Stimulated activated effector memory CD8-positive, alpha-beta T cell treated with anti-CD3 and anti-CD28 coated beads, Interleukin-12 subunit alpha, Interleukin-12 subunit beta, amount 100 ng/mL, for 72 hours (primary cell): ENCODE measurements around the gene TGFBRAP1.

Experiments used
- ATAC-seq: fragments of 150-1000 bp; cut with Tn5 transposase; 2 replicates; pipeline ENCODE4 v1.10.0; 2021
- DNase-seq, 2 donors: peaks; one replicate each; pipeline ENCODE4 v3.0.0; 2021 to 2022; ENCODE audit warnings: low spot score in 2 of 2
- H3K27ac Mint-ChIP-seq: one replicate; pipeline ENCODE4 v1.8.0; 2022; ENCODE audit warnings: mild to moderate bottlenecking, mixed read lengths
- H3K36me3 Mint-ChIP-seq: one replicate; pipeline ENCODE4 v1.8.0; 2022; ENCODE audit warnings: mild to moderate bottlenecking, mixed read lengths
- H3K4me1 Mint-ChIP-seq: one replicate; pipeline ENCODE4 v1.8.0; 2022; ENCODE audit warnings: mixed read lengths
- H3K4me3 Mint-ChIP-seq: one replicate; pipeline ENCODE4 v1.8.0; 2022; ENCODE audit warnings: mild to moderate bottlenecking, mixed read lengths
- H3K9me3 Mint-ChIP-seq: one replicate; pipeline ENCODE4 v1.8.0; 2022; ENCODE audit warnings: mixed read lengths

TGFBRAP1 gene

GRCh38 chr2:105329561-105330495, at the start of gene TGFBRAP1:
Gene TGFBRAP1 (minus strand): TSS chr2:105329735. CDS start chr2:105308301, 21,434 bp downstream.
- Mint-ChIP-seq H3K9me3 (no peaks in the 10 kb centered on the region), H3K36me3 (peaks cover 19% of the 10 kb centered on the region), H3K27ac (peak within 1 kb of the TSS; percentile 91), H3K4me3 (peak within 1 kb of the TSS; percentile 79), H3K4me1 (peaks cover 41% of the 10 kb centered on the region)
- ATAC-seq = peak; percentile 91
- peak; percentile 58 to 76 for DNase-seq

- H3K4me1 Mint-ChIP-seq = peaks cover 13% of the 10 kb centered on the region
- H3K4me3 Mint-ChIP-seq = no peak overlapping the region
These were observed 49.4 kb upstream of the TGFBRAP1 start for GRCh38 chr2:105378921-105379383.

GRCh38 chr2:105378276-105378840, 48.8 kb upstream of the TGFBRAP1 start:
- DNase-seq (no peak), ATAC-seq (no peak)
- H3K27ac Mint-ChIP-seq = no peak overlapping the region
- peaks cover 19% of the 10 kb centered on the region for H3K4me1 Mint-ChIP-seq
- H3K4me3 Mint-ChIP-seq = no peak overlapping the region
- H3K36me3 Mint-ChIP-seq = no peaks in the 10 kb centered on the region
- no peaks in the 10 kb centered on the region for H3K9me3 Mint-ChIP-seq

More at GRCh38 chr2:105378921-105379383, 49.4 kb upstream of the TGFBRAP1 start:
- ATAC-seq (no peak), DNase-seq (no peak)
- no peak overlapping the region for H3K27ac Mint-ChIP-seq
- H3K9me3 Mint-ChIP-seq = no peaks in the 10 kb centered on the region
- no peaks in the 10 kb centered on the region for H3K36me3 Mint-ChIP-seq

DNA sequence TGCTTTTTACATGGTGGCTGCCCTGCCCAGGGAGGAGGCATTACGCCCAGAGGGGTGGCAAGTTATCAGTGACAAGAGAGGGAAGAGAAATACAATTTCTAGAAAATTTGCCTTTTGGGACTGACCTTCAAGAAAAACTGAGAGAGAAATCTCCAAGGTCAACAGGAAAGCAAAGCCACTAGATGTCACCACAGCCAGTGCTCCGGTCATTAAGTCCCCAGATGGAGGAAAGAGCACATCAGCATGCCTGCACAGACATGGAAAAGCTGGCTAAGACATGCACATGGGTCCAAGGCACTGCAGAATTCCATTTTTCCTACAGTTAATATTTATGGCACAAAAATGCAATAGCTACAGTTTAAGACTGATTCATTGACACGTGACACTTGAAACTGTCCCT, 48.3 kb upstream of the TGFBRAP1 start:
- Mint-ChIP-seq H3K4me3 (no peak overlapping the region), H3K36me3 (no peaks in the 10 kb centered on the region), H3K9me3 (no peaks in the 10 kb centered on the region), H3K27ac (no peak overlapping the region), H3K4me1 (peaks cover 23% of the 10 kb centered on the region)
- DNase-seq (no peak), ATAC-seq (no peak)

GRCh38 chr2:105376789-105377240, 47.3 kb upstream of the TGFBRAP1 start:
- peaks cover 26% of the 10 kb centered on the region for H3K4me1 Mint-ChIP-seq
- H3K36me3 Mint-ChIP-seq = no peaks in the 10 kb centered on the region
- H3K4me3 Mint-ChIP-seq = no peak overlapping the region
- DNase-seq = no peak
- no peaks in the 10 kb centered on the region for H3K9me3 Mint-ChIP-seq
- no peak for ATAC-seq
- no peak overlapping the region for H3K27ac Mint-ChIP-seq

GRCh38 chr2:105376010-105376409, 46.5 kb upstream of the TGFBRAP1 start:
- no peak for ATAC-seq
- peaks cover 26% of the 10 kb centered on the region for H3K4me1 Mint-ChIP-seq
- no peak overlapping the region for H3K27ac Mint-ChIP-seq
- no peak overlapping the region for H3K4me3 Mint-ChIP-seq
- no peaks in the 10 kb centered on the region for H3K36me3 Mint-ChIP-seq
- DNase-seq = no peak
- H3K9me3 Mint-ChIP-seq = no peaks in the 10 kb centered on the region

DNA sequence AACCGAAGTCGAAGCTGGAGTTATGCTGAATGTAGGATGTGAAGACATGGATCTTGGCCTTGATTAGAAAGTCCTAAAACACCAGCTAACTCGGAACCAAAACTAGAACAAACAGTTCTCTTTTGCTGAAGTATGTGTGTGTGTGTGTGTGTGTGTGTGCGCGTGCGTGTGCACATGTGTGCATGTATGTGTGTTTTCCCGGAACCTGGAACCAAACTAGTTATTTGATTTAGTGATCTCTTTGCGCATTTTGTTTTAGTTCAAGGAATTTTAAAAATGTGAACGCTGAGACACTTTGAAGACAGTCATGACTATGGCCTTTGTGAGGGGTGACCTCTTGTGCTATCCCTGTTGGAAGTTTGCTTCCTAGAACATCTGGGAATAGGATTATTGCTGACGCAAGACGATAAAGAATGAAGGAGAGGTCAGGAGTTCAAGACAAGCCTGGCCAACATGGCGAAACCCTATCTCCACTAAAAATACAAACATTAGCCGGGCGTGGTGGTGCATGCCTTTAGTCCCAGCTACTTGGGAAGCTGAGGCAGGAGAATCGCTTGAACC, 45.5 kb upstream of the TGFBRAP1 start:
- Mint-ChIP-seq H3K27ac (peak overlapping the region; percentile 90), H3K4me3 (no peak overlapping the region)
- DNase-seq = no peak

DNA sequence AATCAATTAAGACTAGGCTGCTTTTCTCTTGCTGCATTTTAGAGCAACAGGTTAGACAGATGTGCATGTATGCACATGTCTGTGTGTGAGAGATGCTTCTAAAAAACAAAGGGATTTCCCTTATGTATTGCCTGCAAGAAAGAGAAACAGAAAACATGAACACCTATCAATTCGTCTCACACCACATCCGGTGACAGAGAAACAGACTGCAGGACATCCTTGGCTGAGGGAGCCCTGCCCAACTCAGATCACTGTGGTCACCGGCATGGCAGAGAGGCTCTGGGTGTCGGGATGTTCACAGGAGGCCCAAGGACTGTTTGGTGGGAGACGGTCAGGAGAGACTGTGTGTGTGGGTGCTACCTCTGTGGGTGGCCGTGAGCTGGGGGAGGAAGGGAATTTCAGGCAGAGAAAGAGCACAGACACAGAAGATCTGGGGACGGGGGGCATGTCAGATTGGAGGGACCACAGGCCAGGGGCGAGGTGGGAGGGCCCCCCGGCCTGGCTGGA, 44.4 kb upstream of the TGFBRAP1 start:
- Mint-ChIP-seq H3K36me3 (no peaks in the 10 kb centered on the region), H3K4me3 (peak overlapping the region; percentile 72), H3K4me1 (peaks cover 36% of the 10 kb centered on the region), H3K27ac (peak overlapping the region; percentile 90), H3K9me3 (no peaks in the 10 kb centered on the region)
- DNase-seq (peak in 1 of 2 donors; percentile 64), ATAC-seq (peak; percentile 73)

More for the DNA sequence above, 45.5 kb upstream of the TGFBRAP1 start:
- no peaks in the 10 kb centered on the region for H3K9me3 Mint-ChIP-seq
- no peaks in the 10 kb centered on the region for H3K36me3 Mint-ChIP-seq
- no peak for ATAC-seq
- peaks cover 29% of the 10 kb centered on the region for H3K4me1 Mint-ChIP-seq

- Mint-ChIP-seq H3K36me3 (no peaks in the 10 kb centered on the region), H3K4me1 (peaks cover 36% of the 10 kb centered on the region), H3K27ac (peak overlapping the region; percentile 90), H3K9me3 (no peaks in the 10 kb centered on the region), H3K4me3 (peak overlapping the region; percentile 72)
- DNase-seq (no peak), ATAC-seq (no peak)
These were observed 43.8 kb upstream of the TGFBRAP1 start for GRCh38 chr2:105373344-105373781.

GRCh38 chr2:105371810-105372209, 42.3 kb upstream of the TGFBRAP1 start:
- no peak for DNase-seq
- no peak for ATAC-seq
- Mint-ChIP-seq H3K9me3 (no peaks in the 10 kb centered on the region), H3K27ac (no peak overlapping the region), H3K4me3 (no peak overlapping the region), H3K36me3 (no peaks in the 10 kb centered on the region), H3K4me1 (peaks cover 36% of the 10 kb centered on the region)

- DNase-seq (no peak), ATAC-seq (no peak)
- Mint-ChIP-seq H3K36me3 (no peaks in the 10 kb centered on the region), H3K4me1 (peaks cover 36% of the 10 kb centered on the region), H3K27ac (no peak overlapping the region), H3K4me3 (no peak overlapping the region), H3K9me3 (no peaks in the 10 kb centered on the region)
These were observed 41.6 kb upstream of the TGFBRAP1 start for GRCh38 chr2:105371156-105371555.

DNA sequence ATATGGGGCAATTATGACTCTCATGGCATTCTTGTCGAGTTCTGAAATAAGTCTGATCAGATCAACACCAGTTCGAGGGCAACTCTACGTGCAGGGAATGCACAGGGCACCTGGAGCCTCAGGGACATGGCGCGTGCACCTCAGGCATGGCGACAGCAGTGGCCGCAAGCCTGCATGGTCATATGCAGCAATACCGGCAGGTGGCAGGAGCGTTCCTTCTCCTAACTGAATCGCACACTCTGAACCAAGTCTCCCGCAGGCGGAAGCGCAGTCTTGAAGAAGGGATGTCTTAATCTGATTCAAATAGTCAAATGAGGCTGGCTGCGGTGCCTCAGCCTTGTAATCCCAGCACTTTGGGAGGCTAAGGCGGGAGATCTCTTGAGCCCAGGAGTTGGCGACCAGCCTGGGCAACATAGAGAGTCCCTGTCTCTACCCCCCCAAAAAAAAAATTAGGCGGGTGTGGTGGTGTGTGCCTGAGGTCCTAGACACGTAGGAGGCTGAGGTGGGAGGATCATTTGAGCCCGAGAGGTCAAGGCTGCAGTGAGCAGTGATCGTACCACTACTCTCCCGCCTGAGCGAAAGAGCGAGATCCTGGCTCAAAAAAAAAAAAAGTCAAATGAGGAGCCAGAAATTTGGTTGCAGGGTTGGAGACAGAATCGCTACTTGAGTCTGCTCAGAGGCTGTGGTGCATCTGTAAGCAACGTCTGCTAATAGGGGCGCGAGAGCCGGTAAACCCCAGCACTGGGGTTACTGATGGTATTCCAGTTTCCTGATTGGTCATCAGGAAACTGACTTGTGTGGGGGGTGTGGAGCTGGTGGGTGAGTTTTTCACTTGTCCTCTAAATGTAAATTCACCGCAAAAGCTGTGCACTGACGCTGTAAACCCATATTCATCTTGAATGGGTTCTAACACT, 40.5 kb upstream of the TGFBRAP1 start:
- Mint-ChIP-seq H3K9me3 (no peaks in the 10 kb centered on the region), H3K27ac (peak overlapping the region; percentile 77), H3K4me3 (peak overlapping the region; percentile 60), H3K4me1 (peaks cover 34% of the 10 kb centered on the region), H3K36me3 (no peaks in the 10 kb centered on the region)
- ATAC-seq (peak; percentile 93), DNase-seq (peak; percentile 70 to 91)

DNA sequence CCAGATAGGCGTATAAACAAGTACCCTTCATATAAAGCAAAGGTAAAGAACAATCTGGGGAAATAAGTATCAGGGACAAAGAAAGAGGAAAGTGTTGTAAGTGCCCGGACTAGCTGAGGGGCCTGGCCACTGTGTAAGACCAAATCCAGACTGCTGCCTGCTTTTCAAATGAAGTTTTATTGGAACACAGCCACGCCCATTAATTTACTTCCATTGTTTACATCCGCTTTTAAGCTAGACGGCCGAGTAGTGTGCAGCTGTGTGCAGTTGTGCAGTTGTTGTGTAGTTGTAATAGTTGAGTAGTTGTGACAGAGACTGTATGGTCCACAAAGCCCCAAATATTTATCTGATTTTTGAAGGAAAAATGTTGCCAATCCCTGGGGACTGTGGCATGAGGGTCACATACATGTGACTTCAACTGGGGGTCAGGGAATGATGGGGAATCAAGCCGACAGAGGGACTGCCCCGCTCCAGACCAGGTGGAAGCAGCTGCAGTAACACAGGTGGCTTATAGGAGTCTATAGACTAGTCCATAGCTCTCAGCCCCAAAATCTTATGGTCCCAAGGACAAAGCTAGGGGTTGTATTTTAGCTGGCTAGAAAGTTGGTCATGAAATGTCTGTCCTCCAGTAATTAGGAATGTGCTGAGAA, 39.3 kb upstream of the TGFBRAP1 start:
- Mint-ChIP-seq H3K9me3 (no peaks in the 10 kb centered on the region), H3K36me3 (no peaks in the 10 kb centered on the region), H3K27ac (no peak overlapping the region), H3K4me3 (no peak overlapping the region), H3K4me1 (peaks cover 23% of the 10 kb centered on the region)
- ATAC-seq = no peak
- no peak for DNase-seq

DNA sequence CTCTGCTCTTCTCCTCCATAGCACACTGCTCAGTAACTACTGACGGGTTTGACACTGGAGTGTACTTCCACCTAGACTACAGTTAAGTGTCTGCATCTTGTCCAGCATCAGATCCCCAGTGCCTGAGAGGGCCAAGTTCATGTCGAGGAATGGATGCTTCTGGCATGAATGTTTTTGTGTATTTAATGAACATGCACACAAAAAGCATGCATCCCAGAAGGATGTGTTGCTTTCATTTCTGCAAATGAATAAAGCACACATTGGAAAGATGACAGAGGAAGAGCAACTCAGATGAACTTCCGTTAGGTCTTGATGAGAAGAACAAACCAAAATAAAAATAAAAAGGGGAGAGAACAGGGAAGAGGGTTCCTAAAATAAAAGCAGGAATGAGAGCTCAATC, 35.7 kb upstream of the TGFBRAP1 start:
- H3K27ac Mint-ChIP-seq = no peak overlapping the region
- H3K4me3 Mint-ChIP-seq = no peak overlapping the region
- H3K4me1 Mint-ChIP-seq = peaks cover 16% of the 10 kb centered on the region
- no peaks in the 10 kb centered on the region for H3K9me3 Mint-ChIP-seq
- DNase-seq = no peak
- peaks cover 12% of the 10 kb centered on the region for H3K36me3 Mint-ChIP-seq
- ATAC-seq = no peak
